Stimulated activated CD4-positive, alpha-beta T cell treated with anti-CD3 and anti-CD28 coated beads, TNF-alpha, amount 100 ng/mL, for 1 hour (primary cell): ENCODE measurements around the gene VIM.
A peak's percentile ranks its signal among the peaks of the same experiment; 100 is the strongest.
"Not testable (repeated sequence)": the region's sequence is repeated elsewhere in the genome, so short reads cannot be mapped to it uniquely, and the experiment has no call there.

Experiments used
- DNase-seq, 3 donors: peaks; one replicate each; pipeline ENCODE4 v3.0.0-alpha.2; 2020; ENCODE audit warnings: low read depth in 3 of 3, low spot score in 1 of 3

Gene VIM

DNA sequence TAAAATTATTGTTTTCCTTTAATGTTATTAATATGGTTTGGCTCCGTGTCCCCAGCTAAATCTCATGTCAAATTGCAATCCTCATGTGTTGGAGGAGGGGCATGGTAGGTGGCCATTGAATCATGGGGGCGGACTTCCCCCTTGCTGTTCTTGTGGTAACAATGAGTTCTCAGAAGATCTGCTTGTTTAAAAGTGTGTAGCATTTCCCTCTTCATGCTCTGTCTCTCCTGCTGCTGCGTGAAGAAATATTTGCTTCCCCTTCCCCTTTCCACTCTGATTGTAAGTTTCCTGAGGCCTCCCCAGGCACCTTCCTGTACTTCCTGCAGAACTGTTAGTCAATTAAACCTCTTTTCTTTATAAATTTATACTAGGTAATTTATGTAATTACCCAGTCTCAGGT lies 27.5 kb downstream of the VIM start:
- DNase-seq = no peak

DNA sequence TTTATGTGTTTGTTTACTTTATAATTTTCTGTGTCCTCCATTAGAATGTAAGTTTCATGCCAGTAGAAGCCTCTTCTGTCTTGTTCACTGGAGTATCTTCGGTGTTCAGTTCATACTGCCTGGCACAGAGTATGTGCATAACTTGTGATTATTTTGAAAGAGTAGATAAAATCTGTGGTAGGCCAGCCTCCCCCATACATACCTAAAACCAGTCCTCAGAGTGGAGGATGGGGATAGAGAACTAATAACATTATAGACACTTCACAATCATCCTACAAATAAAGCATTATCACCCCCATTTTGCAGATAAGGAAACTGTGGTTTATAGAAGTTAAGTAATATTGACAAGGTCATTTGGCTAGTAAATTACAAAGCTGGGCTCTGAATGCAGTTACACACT lies 28.0 kb downstream of the VIM start:
- DNase-seq = no peak

DNA sequence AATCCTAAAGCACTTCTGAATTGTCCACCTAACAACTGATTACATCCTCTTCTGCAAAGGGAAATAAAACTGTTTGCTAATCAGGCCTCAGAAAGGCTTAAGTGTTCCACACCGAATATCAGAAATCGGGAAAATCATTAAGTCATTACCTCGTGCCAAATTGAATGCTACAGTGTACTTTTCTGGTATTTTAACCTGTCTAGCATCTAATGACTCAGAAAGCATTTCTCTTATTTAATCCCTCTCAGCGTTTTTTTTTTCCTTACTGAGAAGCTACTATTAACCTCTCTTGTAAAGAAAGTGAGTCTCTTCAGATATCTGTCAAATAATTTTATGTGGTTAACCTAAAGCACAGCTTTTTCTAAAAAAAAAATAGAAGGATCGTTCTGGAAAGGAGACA lies 28.6 kb downstream of the VIM start:
- DNase-seq = no peak

DNA sequence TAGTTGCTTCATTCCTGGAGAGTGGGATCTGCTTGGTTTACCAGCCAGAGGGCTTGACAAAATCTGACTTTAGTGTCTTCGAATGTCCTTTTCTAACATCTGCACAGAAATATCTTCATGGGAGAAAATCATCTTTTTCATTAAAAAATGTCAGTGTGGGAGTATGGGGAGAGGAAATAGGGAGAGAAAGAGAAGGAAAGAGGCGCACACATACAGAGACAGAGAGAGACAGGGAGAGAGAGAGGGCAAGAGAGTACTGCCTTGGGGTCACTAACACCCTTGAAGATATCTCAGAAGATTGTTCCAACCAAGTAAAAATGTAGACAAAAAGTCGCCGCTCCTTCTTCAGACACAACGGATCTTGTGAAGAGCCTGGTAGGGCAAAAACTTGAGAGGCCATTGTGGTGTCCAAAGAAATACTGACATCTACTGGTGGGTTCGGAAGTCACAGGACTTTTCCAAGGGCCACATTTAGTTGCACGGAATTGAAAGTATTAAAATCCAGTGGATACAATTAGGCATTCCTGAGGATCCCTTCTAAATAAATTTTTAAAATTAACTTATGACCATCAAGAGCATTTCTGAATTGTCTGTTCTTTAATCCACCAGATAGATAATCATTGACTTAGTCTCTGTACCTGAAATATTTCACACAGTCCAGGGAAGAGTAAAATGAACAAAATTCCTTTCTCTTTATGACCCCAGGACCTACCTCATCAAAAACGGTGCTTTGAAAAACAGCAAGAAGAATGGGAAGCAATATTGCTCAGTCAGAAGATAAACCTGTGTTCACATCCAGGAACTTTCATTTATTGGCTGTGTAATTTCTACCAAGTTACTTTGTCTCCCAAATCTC lies 29.7 kb downstream of the VIM start:
- DNase-seq = peak in 2 of 3 donors; percentile 19 to 37

DNA sequence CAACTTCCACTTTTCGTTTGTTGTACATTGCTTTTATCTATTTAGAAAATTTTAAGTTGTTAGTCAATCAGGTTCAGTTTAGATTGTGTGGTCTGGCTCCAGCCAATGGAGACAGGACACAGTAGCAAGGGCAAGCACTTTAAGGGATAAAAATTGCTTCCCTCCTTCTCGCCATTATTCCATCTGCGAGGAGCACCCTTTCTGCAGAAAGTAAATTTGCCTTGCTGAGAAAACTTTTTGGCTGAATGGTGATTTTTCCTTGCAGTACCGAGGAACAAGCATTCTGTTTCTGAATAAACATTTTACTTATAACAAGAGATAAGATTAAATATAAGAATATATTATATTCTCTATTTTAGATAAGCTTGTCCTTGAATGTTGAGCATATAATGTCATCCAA lies 34.5 kb downstream of the VIM start:
- DNase-seq = no peak

DNA sequence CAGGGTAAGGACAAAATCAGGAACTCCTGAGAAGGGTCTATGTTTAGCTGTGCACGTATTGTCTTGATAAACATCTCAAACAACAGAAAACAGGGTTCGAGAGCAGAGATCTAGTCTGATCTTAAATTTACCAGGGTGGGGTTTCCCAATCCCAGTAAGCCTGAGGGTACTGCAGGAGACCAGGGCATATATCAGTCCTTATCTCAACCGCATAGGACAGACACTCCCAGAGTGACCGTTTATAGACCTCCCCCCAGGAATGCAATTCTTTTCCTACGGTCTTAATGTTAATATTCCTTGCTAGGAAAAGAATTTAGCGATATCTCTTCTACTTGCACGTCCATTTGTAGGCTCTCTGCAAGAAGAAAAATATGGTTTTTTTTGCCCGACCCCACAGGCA lies 35.5 kb downstream of the VIM start:
- DNase-seq = no peak

DNA sequence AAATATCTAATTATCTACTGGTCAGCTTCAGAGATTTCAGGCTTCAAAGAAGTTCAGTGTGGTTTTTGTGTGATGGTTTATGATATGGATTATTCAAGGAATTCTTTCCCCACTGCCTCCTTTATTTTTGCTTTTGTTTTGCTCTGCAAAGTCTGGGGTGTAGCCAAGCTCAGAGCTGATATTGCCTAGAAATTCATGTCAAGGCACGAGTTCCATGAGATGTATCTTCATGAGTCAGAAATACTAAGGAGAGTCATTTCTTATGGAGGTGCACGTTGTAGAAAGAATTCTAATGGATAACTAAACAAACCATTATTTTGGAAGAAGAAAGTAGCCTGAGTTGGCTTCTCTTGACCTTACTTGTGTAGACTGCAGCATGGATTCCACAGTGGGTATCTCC lies 37.4 kb downstream of the VIM start:
- DNase-seq = no peak

DNA sequence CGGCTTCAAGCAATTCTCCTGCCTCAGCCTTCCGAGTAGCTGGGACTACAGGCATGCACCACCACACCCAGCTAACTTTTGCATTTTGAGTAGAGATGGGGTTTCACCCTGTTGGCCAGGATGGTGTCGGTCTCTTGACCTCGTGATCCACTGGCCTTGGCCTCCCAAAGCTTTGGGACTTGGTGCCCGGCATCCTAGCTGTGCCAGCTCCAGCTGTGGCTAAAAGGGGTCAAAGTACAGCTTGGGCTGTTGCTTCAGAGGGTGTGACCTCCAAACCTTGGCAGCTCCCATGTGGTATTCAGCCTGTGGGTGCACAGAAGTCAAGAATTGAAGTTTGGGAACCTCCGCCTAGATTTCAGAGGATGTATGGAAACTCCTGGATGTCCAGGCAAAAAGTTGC lies 38.5 kb downstream of the VIM start:
- not testable (repeated sequence) for DNase-seq

DNA sequence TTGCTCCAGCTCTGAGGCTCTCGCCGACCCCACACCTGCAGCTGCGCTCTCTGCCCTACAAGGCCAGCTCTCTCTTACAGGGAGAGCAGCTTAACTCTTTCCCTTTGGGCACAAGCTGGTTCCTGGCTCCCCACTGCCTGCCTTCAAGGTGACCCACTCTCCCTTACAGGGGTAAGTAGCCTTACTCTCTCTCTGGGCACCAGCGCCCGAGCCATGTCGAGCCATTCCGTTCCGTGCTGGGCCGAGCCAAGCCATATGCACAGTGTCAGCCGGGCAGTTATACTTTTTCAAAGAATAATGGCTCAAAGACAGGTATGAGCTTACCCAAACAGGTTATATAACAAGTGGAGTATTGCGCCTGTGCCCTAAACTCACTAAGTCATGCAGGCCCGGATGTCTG lies 44.6 kb downstream of the VIM start:
- DNase-seq = no peak

DNA sequence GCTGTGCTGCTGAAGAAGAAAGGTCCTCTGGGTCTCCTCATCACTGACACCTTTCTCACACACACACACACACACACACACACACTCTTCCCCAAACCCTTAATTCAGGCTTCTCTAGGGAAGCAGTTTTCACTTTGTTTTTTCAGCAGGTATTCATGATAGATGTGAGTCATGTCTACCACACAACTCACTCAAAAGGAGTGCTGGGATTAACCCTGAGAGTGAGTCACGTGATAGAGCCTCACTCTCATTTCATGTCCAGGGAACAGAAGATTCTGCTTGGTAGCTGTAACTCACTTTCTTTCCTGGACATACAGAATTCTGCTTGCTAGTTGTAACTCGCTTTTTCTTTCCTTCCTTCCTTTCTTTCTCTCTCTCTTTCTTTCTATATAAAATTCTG lies 45.4 kb downstream of the VIM start:
- no peak for DNase-seq

DNA sequence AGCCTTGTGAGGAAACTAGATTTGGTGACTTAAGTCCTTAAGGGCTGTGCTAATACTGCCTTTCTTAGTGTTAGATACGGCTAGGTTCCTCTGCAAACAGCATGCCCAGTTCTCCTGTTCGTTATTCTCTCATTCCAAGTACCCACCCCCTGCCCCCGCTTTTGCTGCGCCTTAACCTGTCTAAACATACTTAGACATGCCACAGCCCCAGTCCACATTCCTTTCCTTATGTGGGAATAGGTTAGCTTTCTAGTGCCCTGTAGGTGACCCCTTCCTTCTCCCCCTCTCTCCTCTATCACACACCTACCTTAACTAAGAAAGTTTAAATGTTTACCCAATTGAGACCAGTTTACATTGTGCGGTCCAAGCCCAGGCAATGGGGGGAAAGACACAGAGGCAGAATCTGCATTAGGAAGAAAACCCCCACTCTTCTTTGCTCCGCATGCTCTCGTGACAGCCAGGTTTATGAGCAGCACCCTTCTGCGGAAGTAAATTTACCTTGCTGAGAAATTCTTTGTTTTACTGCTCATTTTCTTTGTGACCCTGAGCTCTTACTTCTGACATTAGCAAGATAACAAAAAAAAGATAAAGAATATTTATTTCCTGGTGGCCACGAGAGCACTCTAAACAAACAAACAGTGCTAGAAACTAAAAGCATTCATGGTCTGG lies 48.8 kb downstream of the VIM start:
- DNase-seq = no peak

DNA sequence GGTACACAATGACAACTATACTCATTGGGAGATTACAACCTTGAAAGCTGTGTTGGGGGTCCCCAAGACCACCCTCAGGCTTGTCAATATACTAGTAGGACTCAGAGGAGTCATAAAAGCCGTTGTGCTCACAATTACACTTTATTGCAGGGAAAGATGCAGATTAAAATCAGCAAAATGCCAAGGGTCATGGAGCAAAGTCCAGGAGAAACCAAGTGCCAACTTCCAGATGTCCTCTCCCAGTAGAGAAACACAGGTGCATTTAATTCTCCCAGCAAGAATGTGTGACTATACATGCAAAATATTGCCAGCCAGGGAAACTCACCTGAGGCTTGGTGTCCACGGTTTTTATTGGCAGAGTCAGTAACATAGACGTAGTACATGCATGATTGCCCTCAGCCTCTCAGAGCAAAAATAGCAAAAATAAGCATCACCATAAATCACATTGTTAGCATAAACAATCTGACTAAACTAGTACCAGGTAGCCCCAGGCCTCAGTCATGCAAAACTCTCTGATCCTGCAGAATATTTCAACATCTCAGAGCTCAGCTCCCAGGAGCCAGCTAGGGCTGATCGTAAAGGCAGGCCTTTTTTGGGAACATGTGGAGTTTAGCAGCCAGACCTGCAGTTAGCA lies 50.7 kb downstream of the VIM start:
- DNase-seq = no peak

DNA sequence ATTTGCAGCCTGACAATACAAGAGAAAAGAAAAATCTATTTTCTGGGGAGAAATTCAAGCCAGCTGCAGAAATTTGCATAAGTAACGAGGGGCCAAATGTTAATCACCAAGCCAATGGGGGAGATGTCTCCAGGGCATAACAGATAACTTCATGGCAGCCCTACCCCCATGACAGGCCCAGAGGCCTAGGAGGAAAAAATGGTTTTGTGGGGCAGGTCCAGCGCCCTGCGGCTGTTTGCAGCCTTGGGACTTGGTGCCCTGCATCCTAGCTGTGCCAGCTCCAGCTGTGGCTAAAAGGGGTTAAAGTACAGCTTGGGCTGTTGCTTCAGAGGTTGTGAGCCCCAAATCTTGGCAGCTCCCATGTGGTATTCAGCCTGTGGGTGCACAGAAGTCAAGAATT lies 54.3 kb downstream of the VIM start:
- DNase-seq = no peak

DNA sequence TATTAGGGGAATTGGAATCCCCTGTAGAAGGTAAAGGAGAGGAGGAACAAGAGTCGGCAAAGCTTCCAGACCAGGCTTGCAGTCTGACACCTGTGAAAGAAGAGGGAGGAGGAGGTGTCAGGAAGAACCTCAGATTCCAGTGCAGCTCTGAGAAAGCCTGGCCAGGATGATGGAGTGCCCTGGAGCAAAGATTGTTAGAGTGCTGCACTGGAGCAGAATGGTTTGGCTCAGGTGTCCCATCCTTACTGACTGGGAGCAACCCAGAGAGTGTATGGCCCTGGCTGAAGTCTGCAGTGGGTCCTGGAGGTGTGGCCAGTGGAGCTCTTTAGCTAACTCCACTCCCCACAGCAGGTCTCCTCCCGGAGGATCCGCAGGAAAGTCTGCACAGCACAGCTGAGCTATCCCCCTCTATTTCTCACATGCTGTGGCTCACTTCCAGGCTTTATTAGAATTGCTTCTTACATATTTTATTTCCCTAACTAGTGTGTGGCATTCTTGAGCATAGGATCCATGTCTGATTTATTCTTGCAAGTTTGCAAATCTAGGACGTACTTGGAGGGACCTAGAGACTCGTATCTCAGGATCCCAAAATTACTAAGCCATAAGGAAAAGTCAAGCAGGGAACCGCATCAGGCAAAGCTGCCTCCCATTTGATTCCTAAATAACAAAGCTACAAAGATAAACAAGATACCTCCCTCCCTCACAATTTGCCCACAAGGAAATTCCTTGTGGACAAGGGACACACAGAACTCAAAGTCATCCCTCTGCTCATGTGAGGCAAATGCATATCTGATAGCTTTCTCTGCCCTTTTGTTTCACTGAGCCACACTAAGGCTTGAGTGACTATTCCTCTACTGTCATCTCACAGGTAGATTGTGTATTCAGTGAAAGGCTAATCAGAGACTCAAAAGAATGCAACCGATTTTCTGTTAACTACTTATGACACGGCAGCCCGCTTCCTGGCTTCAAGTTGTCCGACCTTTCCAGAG lies 58.8 kb downstream of the VIM start:
- no peak for DNase-seq
